H1 (cell line): ENCODE results near the gene NLRP12. TPM values are rescaled to one million over a fixed set of nuclear protein-coding genes. Genes with fewer than 3 reads are reported as not detected.

Experiments
- CTCF ChIA-PET: fragments of 300-600 bp; sonication (Branson Sonifier 250); formaldehyde crosslinking; loops from one replicate; lab custom pipeline; 2021; ENCODE audit not compliant: partially characterized antibody; lab: Charles Lee
- POLR2A ChIA-PET: fragments of 300-600 bp; sonication (Branson Sonifier 250); formaldehyde crosslinking; loops from one replicate; lab custom pipeline; 2021; ENCODE audit warnings: inconsistent platforms; ENCODE audit not compliant: partially characterized antibody; lab: Charles Lee
- DNase-seq, 2 experiments: peaks; one replicate each; pipeline versions ENCODE4 v3.0.0 to v3.0.0-alpha.2; 2010 to 2022; ENCODE audit warnings: low spot score in 2 of 2, low read depth in 1 of 2, mixed read lengths in 1 of 2
- FAIRE-seq: peaks from 2 replicates; lab custom pipeline; 2011; peaks lifted over from hg19 to GRCh38; lab: Jason Lieb, UNC
- H2AFZ ChIP-seq: 2 replicates; pipeline ENCODE4 v1.8.1; 2012; ENCODE audit warnings: low read length, inconsistent platforms
- H2AK5ac ChIP-seq: 2 replicates; pipeline ENCODE4 v1.6.1; 2013; ENCODE audit warnings: low read depth, low read length
- H2BK120ac ChIP-seq: replicated peaks from 2 replicates; pipeline ENCODE3; 2013; ENCODE audit warnings: low read depth, low read length, inconsistent platforms
- H2BK12ac ChIP-seq: 2 replicates; pipeline ENCODE4 v1.6.1; 2013; ENCODE audit warnings: low read depth, low read length
- H2BK15ac ChIP-seq: 2 replicates; pipeline ENCODE4 v1.6.1; 2013; ENCODE audit warnings: low read length
- H2BK20ac ChIP-seq: 2 replicates; pipeline ENCODE4 v1.6.1; 2013; ENCODE audit warnings: low read length
- H2BK5ac ChIP-seq: 2 replicates; pipeline ENCODE4 v1.6.1; 2013; ENCODE audit warnings: low read depth, low read length
- H3K14ac ChIP-seq: 2 replicates; pipeline ENCODE4 v1.6.1; 2013; ENCODE audit warnings: inconsistent platforms; ENCODE audit not compliant: insufficient read length
- H3K18ac ChIP-seq: 2 replicates; pipeline ENCODE4 v1.6.1; 2013; ENCODE audit warnings: low read length; ENCODE audit errors: extremely low read depth
- H3K23ac ChIP-seq: 2 replicates; pipeline ENCODE4 v1.6.1; 2013; ENCODE audit warnings: inconsistent platforms; ENCODE audit not compliant: insufficient read length
- H3K23me2 ChIP-seq: 2 replicates; pipeline ENCODE4 v1.6.1; 2013; ENCODE audit warnings: low read depth, low read length
- H3K27ac ChIP-seq: 2 replicates; pipeline ENCODE4 v1.6.1; 2011; ENCODE audit warnings: low read depth, low read length, inconsistent platforms
- H3K27me3 ChIP-seq, 4 experiments: replicated peaks in 1 of 4; 1 replicate in 1 of 4; 2 replicates in 3 of 4; pipeline versions ENCODE4 v1.6.1 to v1.8.1; 2011 to 2013; ENCODE audit warnings: low read length in 3 of 4, mild to moderate bottlenecking in 3 of 4, inconsistent platforms in 2 of 4, mixed read lengths in 2 of 4, moderate library complexity in 1 of 4; ENCODE audit not compliant: control insufficient read depth in 3 of 4, insufficient read depth in 3 of 4; ENCODE audit errors: extremely low read depth in 1 of 4
- H3K36me3 ChIP-seq, 4 experiments: 2 replicates each; pipeline versions ENCODE4 v1.6.1 to v1.8.1; 2011 to 2013; ENCODE audit warnings: mild to moderate bottlenecking in 4 of 4, low read length in 3 of 4, moderate library complexity in 2 of 4, control low read depth in 1 of 4, inconsistent platforms in 1 of 4; ENCODE audit not compliant: insufficient read depth in 4 of 4, control insufficient read depth in 2 of 4
- H3K4ac ChIP-seq: replicated peaks from 2 replicates; pipeline ENCODE3; 2013; ENCODE audit warnings: low read length, low read depth, mixed read lengths, inconsistent platforms; ENCODE audit not compliant: insufficient read length
- H3K4me1 ChIP-seq, 4 experiments: replicated peaks in 1 of 4; 1 replicate in 1 of 4; 2 replicates in 3 of 4; pipeline versions ENCODE4 v1.6.1 to v1.8.1; 2011 to 2013; ENCODE audit warnings: low read length in 3 of 4, inconsistent platforms in 2 of 4, mixed read lengths in 1 of 4; ENCODE audit not compliant: insufficient read depth in 4 of 4, control insufficient read depth in 3 of 4
- H3K4me2 ChIP-seq, 2 experiments: 2 replicates each; pipeline versions ENCODE4 v1.6.1 to v1.8.1; 2011 to 2013; ENCODE audit warnings: low read depth in 2 of 2, low read length in 2 of 2, control low read depth in 1 of 2, inconsistent platforms in 1 of 2, mild to moderate bottlenecking in 1 of 2; ENCODE audit not compliant: insufficient read depth in 1 of 2
- H3K4me3 ChIP-seq, 4 experiments: fragments of 200-600, 300-600 bp in 1 of 4; sonication (generic), shearing (Covaris generic), sonication (Bioruptor Twin) in 1 of 4; 2 replicates each; pipeline versions ENCODE4 v1.5.1 to v1.8.1; 2011 to 2016; ENCODE audit warnings: low read length in 4 of 4, low read depth in 3 of 4, control low read depth in 2 of 4, inconsistent platforms in 2 of 4, mild to moderate bottlenecking in 2 of 4, mixed read lengths in 1 of 4, moderate library complexity in 1 of 4; ENCODE audit not compliant: insufficient read depth in 2 of 4; ENCODE audit errors: extremely low read depth in 1 of 4
- H3K56ac ChIP-seq: replicated peaks from 2 replicates; pipeline ENCODE3; 2013; ENCODE audit warnings: low read depth, mild to moderate bottlenecking, mixed read lengths, low read length, inconsistent platforms; ENCODE audit not compliant: insufficient read length
- H3K79me1 ChIP-seq: 2 replicates; pipeline ENCODE4 v1.6.1; 2013; ENCODE audit warnings: low read depth, low read length, control low read depth
- H3K79me2 ChIP-seq, 2 experiments: 2 replicates each; pipeline versions ENCODE4 v1.6.1 to v1.8.1; 2012 to 2013; ENCODE audit warnings: low read length in 2 of 2, mild to moderate bottlenecking in 2 of 2, inconsistent platforms in 1 of 2; ENCODE audit not compliant: insufficient read depth in 2 of 2, control insufficient read depth in 1 of 2
- H3K9ac ChIP-seq, 4 experiments: replicated peaks in 1 of 4; 1 replicate in 1 of 4; 2 replicates in 3 of 4; pipeline versions ENCODE4 v1.6.1 to v1.8.1; 2011 to 2013; ENCODE audit warnings: low read depth in 3 of 4, low read length in 3 of 4, control low read depth in 2 of 4, mild to moderate bottlenecking in 2 of 4, moderate library complexity in 2 of 4, inconsistent platforms in 1 of 4; ENCODE audit errors: extremely low read depth in 1 of 4
- H3K9me3 ChIP-seq, 2 experiments: 2 replicates each; pipeline versions ENCODE4 v1.6.1 to v1.8.1; 2012 to 2013; ENCODE audit warnings: mild to moderate bottlenecking in 2 of 2, moderate library complexity in 2 of 2, control low read depth in 1 of 2, inconsistent platforms in 1 of 2, low read depth in 1 of 2, low read length in 1 of 2, mixed read lengths in 1 of 2; ENCODE audit not compliant: insufficient read depth in 2 of 2
- H4K20me1 ChIP-seq, 2 experiments: replicated peaks in 1 of 2; 2 replicates each; pipeline versions ENCODE3 to v1.8.1; 2011 to 2013; ENCODE audit warnings: inconsistent platforms in 2 of 2, low read length in 2 of 2, mild to moderate bottlenecking in 1 of 2; ENCODE audit not compliant: insufficient read depth in 2 of 2, control insufficient read depth in 1 of 2
- H4K5ac ChIP-seq: 2 replicates; pipeline ENCODE4 v1.6.1; 2013; ENCODE audit warnings: low read length, low read depth, mixed read lengths, inconsistent platforms; ENCODE audit not compliant: insufficient read length
- H4K8ac ChIP-seq: 2 replicates; pipeline ENCODE4 v1.8.0; 2013; ENCODE audit warnings: mild to moderate bottlenecking, moderate library complexity, low read length, inconsistent platforms; ENCODE audit not compliant: insufficient read depth; ENCODE audit errors: extremely low read depth
- H4K91ac ChIP-seq: replicated peaks from 2 replicates; pipeline ENCODE3; 2013; ENCODE audit warnings: low read length, mixed read lengths, inconsistent platforms; ENCODE audit not compliant: insufficient read length
- ASH2L ChIP-seq: fragments of 200-600, 300-600 bp; sonication (generic); IDR thresholded peaks from one replicate; pipeline ENCODE4 v1.7.1; 2017; ENCODE audit warnings: low read length
- BACH1 ChIP-seq: IDR thresholded peaks from 2 replicates; pipeline ENCODE4 v1.6.1; 2012; ENCODE audit warnings: low read length, improper control_type of control experiment
- CBX8 ChIP-seq: fragments of 300-800, 300-1000 bp; sonication (generic); IDR thresholded peaks from 2 replicates; pipeline ENCODE4 v1.7.1; 2016; ENCODE audit warnings: low read depth, low read length, borderline replicate concordance
- GTF2F1 ChIP-seq: IDR thresholded peaks from 2 replicates; pipeline ENCODE4 v1.6.1; 2012; ENCODE audit warnings: low read depth, low read length, improper control_type of control experiment, borderline replicate concordance
- MAFK ChIP-seq: IDR thresholded peaks from 2 replicates; pipeline ENCODE4 v1.6.1; 2012; ENCODE audit warnings: low read depth, mild to moderate bottlenecking, improper control_type of control experiment, low read length
- RFX5 ChIP-seq: IDR thresholded peaks from 2 replicates; pipeline ENCODE4 v1.6.1; 2011; ENCODE audit warnings: low read depth, low read length, improper control_type of control experiment, borderline replicate concordance
- TAF7 ChIP-seq: optimal IDR thresholded peaks from 2 replicates; pipeline ENCODE3; 2011; ENCODE audit warnings: low read depth, mild to moderate bottlenecking, inconsistent platforms, low read length, moderate library complexity, borderline replicate concordance
- WGBS, 2 experiments: shearing (Covaris generic) in 1 of 2; methylation state at CpG; one replicate each; pipeline versions ENCODE4 v1.1.6 to v1.1.7; 2013 to 2015; ENCODE audit warnings: low lambda C conversion rate in 2 of 2, mixed read lengths in 2 of 2, inconsistent platforms in 1 of 2, low coverage in 1 of 2, missing lambda C conversion rate in 1 of 2; ENCODE audit not compliant: insufficient replicate concordance in 2 of 2, insufficient coverage in 1 of 2, insufficient read length in 1 of 2; ENCODE audit errors: extremely low coverage in 1 of 2, missing lambda C conversion rate in 1 of 2; 5-methylcytosine and 5-hydroxymethylcytosine counted together
- polyA plus RNA-seq, 7 experiments: library from polyadenylated mRNA; depleted of rRNA in 3 of 7; stranded (reverse) in 5 of 7; unstranded in 2 of 7; fragments of >200 nt in 5 of 7; fragments of 200-250 nt in 2 of 7; gene quantifications; 1 replicate in 5 of 7; 2 replicates in 1 of 7; 4 replicates in 1 of 7; pipeline versions ENCODE4 v1.2.1 to v1.2.3, GENCODE V29; 2011 to 2013; ENCODE audit warnings: missing spikeins in 2 of 7, mixed read lengths in 2 of 7
- total RNA-seq: library from RNA; stranded (reverse); fragmentation: NEBNext Ultra II Directional; extraction: Animal tissue kit (Norgen Biotek cat#: 25700); gene quantifications from 2 replicates; pipeline ENCODE4 v1.2.1, GENCODE V29; 2021
- TF ChIP-seq, protein P1 (sequence below): IDR thresholded peaks from 2 replicates; pipeline ENCODE4 v1.6.1; 2012; ENCODE audit warnings: inconsistent platforms
- TF ChIP-seq, protein P2 (sequence below): IDR thresholded peaks from 2 replicates; pipeline ENCODE4 v1.6.1; 2011; ENCODE audit warnings: low read length, improper control_type of control experiment
- TF ChIP-seq, protein P3 (sequence below): IDR thresholded peaks from 2 replicates; pipeline ENCODE4 v1.6.1; 2011; ENCODE audit warnings: low read depth, mild to moderate bottlenecking, low read length; ENCODE audit not compliant: insufficient read depth

The NLRP12 gene
- total and polyA plus RNA-seq, 2 of the 8 experiments (the other 6 are each of a cell fraction or from before 2014, with no cell fraction given), result 1.0 to 1.8 TPM

DNA sequence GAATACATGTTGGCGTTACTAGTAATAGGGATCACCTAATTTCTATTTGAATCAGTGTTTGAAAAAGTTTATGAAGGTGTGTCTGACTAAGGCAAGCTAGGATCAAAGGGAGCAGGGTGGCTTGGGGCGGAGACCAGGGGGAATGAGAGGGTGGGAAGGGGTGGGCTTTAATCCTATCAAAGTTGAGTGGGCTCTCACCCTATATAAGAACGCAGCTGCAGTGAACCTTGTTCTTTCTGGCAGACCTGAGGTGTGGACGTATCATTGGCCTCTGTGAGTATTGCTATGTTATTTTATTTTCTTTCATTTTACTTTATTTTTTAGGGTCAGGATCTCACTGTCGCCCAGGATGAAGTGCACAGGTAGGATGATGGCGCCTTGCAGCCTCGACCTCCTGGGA lies 37.4 kb downstream of the NLRP12 start:
- Histone ChIP-seq H3K79me1 (no peaks in the 10 kb centered on the region), H3K23me2 (no peaks in the 10 kb centered on the region), H3K18ac (no peak overlapping the region), H3K56ac (no peak overlapping the region), H3K36me3 (peaks cover 0 to 6% (median 0%) of the 10 kb centered on the region in 4 experiments; a peak in 1 of 8 replicates), H2AFZ (no peak overlapping the region), H3K9me3 (peaks cover 5 to 14% of the 10 kb centered on the region in 2 experiments; a peak in 3 of 4 replicates), H2BK12ac (peak overlapping the region; percentile 4; the same call in 1 of the 2 replicates), H2BK5ac (peak overlapping the region; percentile 68; the same call in 1 of the 2 replicates), H3K27ac (no peak overlapping the region), H3K4me1 (peaks cover 0 to 12% (median 4%) of the 10 kb centered on the region in 4 experiments; a peak in 5 of 7 replicates), H2BK120ac (no peak overlapping the region), H2BK20ac (peak overlapping the region; percentile 9; the same call in 1 of the 2 replicates), H3K4ac (no peak overlapping the region), H3K27me3 (no peaks in the 10 kb centered on the region), H3K4me2 (no peak overlapping the region), H4K8ac (no peak overlapping the region), H2AK5ac (peak overlapping the region; percentile 26; the same call in 1 of the 2 replicates), H4K5ac (no peak overlapping the region), H2BK15ac (no peak overlapping the region)
- POLR2A ChIA-PET, result interaction anchor here (0.6 to 6.0 kb wide), 3 partner anchors 9 to 224 kb away, joined by 3 to 31 read pairs (median 7); no protein-coding TSS in a partner anchor
- WGBS, 2 experiments, result 94% methylated on average over 6 of the region's 7 CpGs; no CpG with 5 or more reads in 1 of the 2 experiments
- no peak for FAIRE-seq
- DNase-seq, result no peak
- TF ChIP-seq BACH1 (no peak), CBX8 (no peak), RFX5 (no peak), GTF2F1 (no peak), ASH2L (no peak), MAFK (no peak), TAF7 (no peak)
- TF ChIP-seq, protein P1, sequence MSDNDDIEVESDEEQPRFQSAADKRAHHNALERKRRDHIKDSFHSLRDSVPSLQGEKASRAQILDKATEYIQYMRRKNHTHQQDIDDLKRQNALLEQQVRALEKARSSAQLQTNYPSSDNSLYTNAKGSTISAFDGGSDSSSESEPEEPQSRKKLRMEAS, result no peak
- TF ChIP-seq, protein P2, sequence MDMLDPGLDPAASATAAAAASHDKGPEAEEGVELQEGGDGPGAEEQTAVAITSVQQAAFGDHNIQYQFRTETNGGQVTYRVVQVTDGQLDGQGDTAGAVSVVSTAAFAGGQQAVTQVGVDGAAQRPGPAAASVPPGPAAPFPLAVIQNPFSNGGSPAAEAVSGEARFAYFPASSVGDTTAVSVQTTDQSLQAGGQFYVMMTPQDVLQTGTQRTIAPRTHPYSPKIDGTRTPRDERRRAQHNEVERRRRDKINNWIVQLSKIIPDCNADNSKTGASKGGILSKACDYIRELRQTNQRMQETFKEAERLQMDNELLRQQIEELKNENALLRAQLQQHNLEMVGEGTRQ, result no peak
- TF ChIP-seq, protein P3, sequence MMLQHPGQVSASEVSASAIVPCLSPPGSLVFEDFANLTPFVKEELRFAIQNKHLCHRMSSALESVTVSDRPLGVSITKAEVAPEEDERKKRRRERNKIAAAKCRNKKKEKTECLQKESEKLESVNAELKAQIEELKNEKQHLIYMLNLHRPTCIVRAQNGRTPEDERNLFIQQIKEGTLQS, result no peak
- TF ChIP-seq, all 59 proteins: peak for 0
- Histone ChIP-seq H3K14ac (no peak overlapping the region), H3K9ac (no peak overlapping the region), H4K20me1 (no peaks in the 10 kb centered on the region), H3K79me2 (no peaks in the 10 kb centered on the region), H4K91ac (no peak overlapping the region), H3K23ac (no peak overlapping the region), H3K4me3 (0 out of 8 replicates have a peak overlapping the region, but pooled peaks of 1 of the 4 experiments have one; percentile 27)
- CTCF ChIA-PET, result interaction anchor here (0.5 to 8.6 kb wide), 5 partner anchors 13 to 927 kb away, joined by 3 to 108 read pairs (median 4); no protein-coding TSS in a partner anchor
